ENCODE data around the gene CD59. TPM values are rescaled to one million over a fixed set of nuclear protein-coding genes. Genes with fewer than 3 reads are reported as not detected.

The CD59 gene
- total and polyA plus RNA-seq, 2 of the 4 experiments (the other 2 are of a cell fraction), result 765 to 1,140 TPM

- ChIA-PET CTCF (no interaction called here), POLR2A (ENCODE audit: unreplicated experiment) (no interaction called here)
- Histone ChIP-seq H3K9me1 (ENCODE audit: insufficient read depth, low read length) (peaks cover 31% of the 10 kb centered on the region), H3K18ac (ENCODE audit: low read depth, low read length) (no peak overlapping the region), H3K79me1 (ENCODE audit: low read depth in 1 of 2, low read length in 2 of 2) (peaks cover 4 to 40% of the 10 kb centered on the region in 2 experiments; a peak in 3 of 4 replicates), H4K91ac (ENCODE audit: insufficient read depth, low read depth, low read length) (0 out of 2 replicates have a peak overlapping the region, but pooled peaks have one; percentile 33), H2BK5ac (ENCODE audit: low read depth, low read length, poor library complexity, severe bottlenecking) (no peak overlapping the region), H2AFZ (replicated peaks; ENCODE audit: low read length, poor library complexity) (no peak overlapping the region), H4K5ac (ENCODE audit: low read depth, low read length) (no peak overlapping the region), H4K8ac (ENCODE audit: low read depth in 2 of 2, low read length in 2 of 2) (peak overlapping the region in 1 of 2 experiments; percentile 84; a peak in 1 of 4 replicates), H2BK20ac (ENCODE audit: low read depth, low read length) (peak overlapping the region; percentile 51; the same call in 1 of the 2 replicates), H4K20me1 (ENCODE audit: insufficient read depth, low read length) (peaks cover 4% of the 10 kb centered on the region; the same call in 1 of the 2 replicates), H3K23ac (ENCODE audit: low read depth, low read length) (peak overlapping the region; percentile 68; the same call in 1 of the 2 replicates), H3K56ac (ENCODE audit: extremely low read depth, insufficient read depth, low read length) (no peak overlapping the region), H3K27me3 (ENCODE audit: control insufficient read depth, insufficient read depth, low read length) (no peaks in the 10 kb centered on the region), H3K4me2 (ENCODE audit: low read depth, low read length) (no peak overlapping the region), H2AK5ac (ENCODE audit: low read depth, low read length) (peak overlapping the region; percentile 94), H3K14ac (replicated peaks; ENCODE audit: low read depth, low read length) (peak overlapping the region; percentile 40; the same call in 1 of the 2 replicates), H3K4ac (ENCODE audit: low read depth, low read length) (peak overlapping the region; percentile 97; the same call in 1 of the 2 replicates), H2BK120ac (ENCODE audit: low read depth, low read length) (peak overlapping the region; percentile 56; the same call in 1 of the 2 replicates), H2BK15ac (ENCODE audit: low read depth, low read length) (peak overlapping the region; percentile 90), H3K9me3 (ENCODE audit: control insufficient read depth, insufficient read depth, low read length) (no peaks in the 10 kb centered on the region), H3K4me3 (ENCODE audit: insufficient read depth, low read depth, low read length) (no peak overlapping the region), H3K4me1 (ENCODE audit: control insufficient read depth, insufficient read depth, low read length) (peaks cover 26% of the 10 kb centered on the region), H2AK9ac (replicated peaks; ENCODE audit: low read depth, low read length, poor library complexity) (no peak overlapping the region), H3K27ac (ENCODE audit: insufficient read depth, low read length) (no peak overlapping the region), H3K36me3 (ENCODE audit: control insufficient read depth, insufficient read depth, low read length) (no peaks in the 10 kb centered on the region), H3K9ac (ENCODE audit: low read depth, low read length) (no peak overlapping the region)
- ATAC-seq (ENCODE audit: low read depth) (no peak), DNase-seq (no peak)
- in situ Hi-C loops (cut with MboI; ENCODE audit: low sequenced_read_pairs) (no loop called here), dilution Hi-C loops (cut with HindIII; ENCODE audit: low sequenced_read_pairs, unreplicated experiment) (no loop called here), intact Hi-C loops (cut with micrococcal nuclease) (no loop called here)
- WGBS, 2 experiments (ENCODE audit: extremely low coverage in 2 of 2, insufficient read length in 1 of 2), result no CpG with 5 or more reads among the region's 5 CpGs
- no TSS peak for BruUV-seq (replicated peaks)
- TF ChIP-seq POLR2A (IDR thresholded peaks at IDR 0.05; ENCODE audit: low read depth, low read length) (no peak), RAD21 (IDR thresholded peaks at IDR 0.05; ENCODE audit: low read length) (no peak), USF2 (IDR thresholded peaks at IDR 0.05; ENCODE audit: low read depth, low read length) (no peak), ELK1 (IDR thresholded peaks at IDR 0.05; ENCODE audit: borderline replicate concordance, low read depth, low read length) (no peak), RFX5 (IDR thresholded peaks at IDR 0.05; ENCODE audit: low read depth, low read length) (no peak), MAZ (IDR thresholded peaks at IDR 0.05; ENCODE audit: borderline replicate concordance, low read depth, low read length) (no peak), MAFK (IDR thresholded peaks at IDR 0.05; ENCODE audit: low read depth, low read length) (no peak), MXI1 (IDR thresholded peaks at IDR 0.05; ENCODE audit: borderline replicate concordance, low read depth, low read length) (no peak), CHD1 (IDR thresholded peaks at IDR 0.05; ENCODE audit: low read depth, low read length) (no peak), NFE2L2 (IDR thresholded peaks at IDR 0.05; ENCODE audit: low read depth, low read length) (no peak), BHLHE40 (IDR thresholded peaks at IDR 0.05; ENCODE audit: low read depth, low read length) (no peak), FOS (IDR thresholded peaks at IDR 0.05; ENCODE audit: low read depth, low read length) (no peak), SMC3 (IDR thresholded peaks at IDR 0.05; ENCODE audit: low read depth, low read length) (no peak), CEBPB (IDR thresholded peaks at IDR 0.05; ENCODE audit: low read depth, low read length) (no peak)
Measured at GRCh38 chr11:33698921-33699320, 37.3 kb downstream of the CD59 start.
